ENCODE measurements around the gene CRKL.
"Not testable (repeated sequence)": the region's sequence is repeated elsewhere in the genome, so short reads cannot be mapped to it uniquely, and the experiment has no call there.

CRKL gene

GRCh38 chr22:20937031-20937793 is 20.0 kb downstream of the CRKL start:
- no peak overlapping the region for H3K4me3 ChIP-seq (ENCODE audit: control insufficient read depth, low read depth, low read length)
- no peak for DNase-seq (ENCODE audit: low read depth)
- TF ChIP-seq CTCF (IDR thresholded peaks at IDR 0.05; ENCODE audit: control insufficient read depth, insufficient read depth, low read depth, low read length, missing control alignments), result no peak

GRCh38 chr22:20937794-20938671 is 20.8 kb downstream of the CRKL start:
- DNase-seq (ENCODE audit: low read depth), result no peak
- H3K4me3 ChIP-seq (ENCODE audit: control insufficient read depth, low read depth, low read length), result no peak overlapping the region
- no peak for TF ChIP-seq CTCF (IDR thresholded peaks at IDR 0.05; ENCODE audit: control insufficient read depth, insufficient read depth, low read depth, low read length, missing control alignments)

GRCh38 chr22:20939457-20940185 is 22.4 kb downstream of the CRKL start:
- DNase-seq (ENCODE audit: low read depth); H3K4me3 ChIP-seq (ENCODE audit: control insufficient read depth, low read depth, low read length): not testable (repeated sequence)

GRCh38 chr22:20940186-20940651 is 23.0 kb downstream of the CRKL start:
- DNase-seq (ENCODE audit: low read depth), result peak; percentile 39
- no peak for TF ChIP-seq CTCF (IDR thresholded peaks at IDR 0.05; ENCODE audit: control insufficient read depth, insufficient read depth, low read depth, low read length, missing control alignments)
- H3K4me3 ChIP-seq (ENCODE audit: control insufficient read depth, low read depth, low read length), result no peak overlapping the region

- no peak for DNase-seq (ENCODE audit: low read depth)
- TF ChIP-seq CTCF (IDR thresholded peaks at IDR 0.05; ENCODE audit: control insufficient read depth, insufficient read depth, low read depth, low read length, missing control alignments), result no peak
- no peak overlapping the region for H3K4me3 ChIP-seq (ENCODE audit: control insufficient read depth, low read depth, low read length)
Observed at GRCh38 chr22:20940904-20941385, 23.7 kb downstream of the CRKL start.

- not testable (repeated sequence) for H3K4me3 ChIP-seq (ENCODE audit: control insufficient read depth, low read depth, low read length); DNase-seq (ENCODE audit: low read depth)
Observed at GRCh38 chr22:20942203-20942902, 25.1 kb downstream of the CRKL start.
